ENCODE data around the gene RTF2. TPM values are rescaled to one million over a fixed set of nuclear protein-coding genes. Genes with fewer than 3 reads are reported as not detected.

Gene RTF2
- total and polyA plus RNA-seq, 7 donors, result 89.0 to 128 (median 93.0) TPM

GRCh38 chr20:56511926-56512325 is 43.5 kb downstream of the RTF2 start:
- ATAC-seq, result no peak
- TF ChIP-seq CTCF (IDR thresholded peaks at IDR 0.05), result no peak
- Histone ChIP-seq H3K4me1 (no peaks in the 10 kb centered on the region), H3K27me3 (ENCODE audit: insufficient read depth in 3 of 3, low read length in 2 of 3) (no peaks in the 10 kb centered on the region), H3K27ac (no peak overlapping the region), H3K4me3 (no peak overlapping the region), H3K9me3 (no peaks in the 10 kb centered on the region), H3K36me3 (ENCODE audit: insufficient read depth in 1 of 2, low read depth in 1 of 2) (peaks cover 0 to 45% of the 10 kb centered on the region in 2 donors)
- WGBS, 3 donors, result 93 to 96% (median 94%) methylated on average over 10 of the region's 10 CpGs
- intact Hi-C loops (cut with DNase I), result no loop called here
- no peak for DNase-seq

GRCh38 chr20:56513161-56514150 is 45.0 kb downstream of the RTF2 start:
- no peaks in the 10 kb centered on the region for H3K4me1 ChIP-seq
- no peaks in the 10 kb centered on the region for H3K27me3 ChIP-seq (ENCODE audit: insufficient read depth in 3 of 3, low read length in 2 of 3)
- intact Hi-C loops (cut with DNase I), result no loop called here
- TF ChIP-seq CTCF (IDR thresholded peaks at IDR 0.05), result no peak
- no peaks in the 10 kb centered on the region for H3K9me3 ChIP-seq
- ATAC-seq (no peak), DNase-seq (no peak)
- no peak overlapping the region for H3K27ac ChIP-seq
- H3K4me3 ChIP-seq, result no peak overlapping the region
- 74 to 80% (median 77%) methylated on average over 22 of the region's 22 CpGs for WGBS, 3 donors
- H3K36me3 ChIP-seq (ENCODE audit: insufficient read depth in 1 of 2, low read depth in 1 of 2), result peaks cover 7 to 60% of the 10 kb centered on the region in 2 donors

- DNase-seq, result no peak
- ATAC-seq, result no peak
- H3K36me3 ChIP-seq (ENCODE audit: insufficient read depth in 1 of 2, low read depth in 1 of 2), result peaks cover 16 to 83% of the 10 kb centered on the region in 2 donors
- intact Hi-C loops (cut with DNase I), result no loop called here
- peaks cover 2% of the 10 kb centered on the region for H3K9me3 ChIP-seq
- no peak overlapping the region for H3K4me3 ChIP-seq
- TF ChIP-seq CTCF (IDR thresholded peaks at IDR 0.05), result no peak
- WGBS, 3 donors, result 80 to 83% (median 83%) methylated on average over 5 of the region's 5 CpGs
- H3K27ac ChIP-seq, result no peak overlapping the region
- no peaks in the 10 kb centered on the region for H3K27me3 ChIP-seq (ENCODE audit: insufficient read depth in 3 of 3, low read length in 2 of 3)
- no peaks in the 10 kb centered on the region for H3K4me1 ChIP-seq
Observed at GRCh38 chr20:56516631-56517030, 48.2 kb downstream of the RTF2 start.

- 91 to 94% (median 93%) methylated on average over 7 of the region's 7 CpGs for WGBS, 3 donors
- Histone ChIP-seq H3K27ac (no peak overlapping the region), H3K9me3 (peaks cover 2% of the 10 kb centered on the region), H3K27me3 (ENCODE audit: insufficient read depth in 3 of 3, low read length in 2 of 3) (peaks cover 0 to 1% (median 0%) of the 10 kb centered on the region in 3 donors), H3K4me3 (no peak overlapping the region), H3K4me1 (no peaks in the 10 kb centered on the region), H3K36me3 (ENCODE audit: insufficient read depth in 1 of 2, low read depth in 1 of 2) (peaks cover 16 to 83% of the 10 kb centered on the region in 2 donors)
- TF ChIP-seq CTCF (IDR thresholded peaks at IDR 0.05), result no peak
- no peak for ATAC-seq
- intact Hi-C loops (cut with DNase I), result no loop called here
- no peak for DNase-seq
Observed at GRCh38 chr20:56517211-56517610, 48.8 kb downstream of the RTF2 start.
